ENCODE data around the gene CLUH. TPM values are rescaled to one million over a fixed set of nuclear protein-coding genes. Genes with fewer than 3 reads are reported as not detected.

CLUH gene
- total RNA-seq, 2 experiments from 2014 or later, result 34.4 to 34.8 TPM

GRCh38 chr17:2685696-2686095, 25.9 kb downstream of the CLUH start:
- Mint-ChIP-seq H3K27me3 (no peaks in the 10 kb centered on the region), H3K9me3 (no peaks in the 10 kb centered on the region), H3K4me3 (no peak overlapping the region), H3K27ac (no peak overlapping the region), H3K4me1 (ENCODE audit: low read depth) (peaks cover 11% of the 10 kb centered on the region), H3K36me3 (ENCODE audit: low read depth) (peaks cover 39% of the 10 kb centered on the region)
- intact Hi-C loops (cut with DNase I, micrococcal nuclease), result loop anchor here in 1 of 2 experiments (10.0 kb wide), 1 partner anchor 301 kb away; no protein-coding TSS in a partner anchor
- Histone ChIP-seq H3K27me3 (ENCODE audit: control insufficient read depth in 1 of 2, insufficient read depth in 2 of 2, low read length in 2 of 2) (no peaks in the 10 kb centered on the region), H3K4me1 (ENCODE audit: insufficient read depth, low read length) (peaks cover 29% of the 10 kb centered on the region), H3K4me3 (ENCODE audit: low read length) (no peak overlapping the region), H3K9me3 (ENCODE audit: control insufficient read depth in 1 of 2, insufficient read depth in 1 of 2, low read length in 2 of 2) (no peaks in the 10 kb centered on the region), H3K27ac (ENCODE audit: low read depth in 1 of 2, low read length in 2 of 2) (no peak overlapping the region), H3K36me3 (ENCODE audit: insufficient read depth, low read length) (peaks cover 41% of the 10 kb centered on the region)
- TF ChIP-seq, protein P1, sequence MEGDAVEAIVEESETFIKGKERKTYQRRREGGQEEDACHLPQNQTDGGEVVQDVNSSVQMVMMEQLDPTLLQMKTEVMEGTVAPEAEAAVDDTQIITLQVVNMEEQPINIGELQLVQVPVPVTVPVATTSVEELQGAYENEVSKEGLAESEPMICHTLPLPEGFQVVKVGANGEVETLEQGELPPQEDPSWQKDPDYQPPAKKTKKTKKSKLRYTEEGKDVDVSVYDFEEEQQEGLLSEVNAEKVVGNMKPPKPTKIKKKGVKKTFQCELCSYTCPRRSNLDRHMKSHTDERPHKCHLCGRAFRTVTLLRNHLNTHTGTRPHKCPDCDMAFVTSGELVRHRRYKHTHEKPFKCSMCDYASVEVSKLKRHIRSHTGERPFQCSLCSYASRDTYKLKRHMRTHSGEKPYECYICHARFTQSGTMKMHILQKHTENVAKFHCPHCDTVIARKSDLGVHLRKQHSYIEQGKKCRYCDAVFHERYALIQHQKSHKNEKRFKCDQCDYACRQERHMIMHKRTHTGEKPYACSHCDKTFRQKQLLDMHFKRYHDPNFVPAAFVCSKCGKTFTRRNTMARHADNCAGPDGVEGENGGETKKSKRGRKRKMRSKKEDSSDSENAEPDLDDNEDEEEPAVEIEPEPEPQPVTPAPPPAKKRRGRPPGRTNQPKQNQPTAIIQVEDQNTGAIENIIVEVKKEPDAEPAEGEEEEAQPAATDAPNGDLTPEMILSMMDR (IDR thresholded peaks at IDR 0.05), result no peak
- ATAC-seq (ENCODE audit: poor library complexity) (no peak), DNase-seq (peak in 1 of 14 experiments; percentile 17)
- ChIA-PET POLR2A (no interaction called here), CTCF (interaction anchor here (1.3 kb wide), 1 partner anchor 10 kb away, joined by 3 read pairs; no protein-coding TSS in a partner anchor)

DNA sequence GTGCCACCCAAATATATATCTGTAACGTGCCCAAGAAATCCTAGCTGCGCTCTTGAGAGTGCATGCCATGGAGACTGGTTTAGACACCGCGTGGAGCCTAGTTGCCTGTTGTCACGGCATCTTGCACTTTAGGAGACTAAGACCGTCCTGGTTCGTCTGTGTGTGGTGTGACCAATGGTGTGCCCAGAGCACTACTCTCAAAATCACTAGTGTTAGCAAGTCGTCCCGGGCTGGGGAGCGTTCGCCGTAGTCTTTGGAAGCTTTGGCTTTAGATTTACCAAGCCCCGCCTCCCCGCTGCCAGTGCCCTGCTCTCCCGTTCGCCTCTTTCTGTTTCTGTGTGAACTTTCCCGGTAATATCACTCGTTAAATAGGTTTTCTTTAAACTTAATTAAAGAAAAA, 27.0 kb downstream of the CLUH start:
- no peaks in the 10 kb centered on the region for H3K27me3 Mint-ChIP-seq
- H3K4me1 Mint-ChIP-seq (ENCODE audit: low read depth), result peaks cover 11% of the 10 kb centered on the region
- no peaks in the 10 kb centered on the region for H3K9me3 ChIP-seq (ENCODE audit: control insufficient read depth in 1 of 2, insufficient read depth in 1 of 2, low read length in 2 of 2)
- peak in 1 of 14 experiments; percentile 17 for DNase-seq
- ATAC-seq (ENCODE audit: poor library complexity), result no peak
- TF ChIP-seq, protein P1 (IDR thresholded peaks at IDR 0.05), result no peak
- CTCF ChIA-PET, result interaction anchor here (1.3 kb wide), 1 partner anchor 9 kb away, joined by 3 read pairs; no protein-coding TSS in a partner anchor
- POLR2A ChIA-PET, result interaction anchor here (1.0 kb wide), 1 partner anchor 10 kb away, joined by 3 read pairs; no protein-coding TSS in a partner anchor
- H3K4me3 Mint-ChIP-seq, result peak overlapping the region; percentile 25
- H3K27me3 ChIP-seq (ENCODE audit: control insufficient read depth in 1 of 2, insufficient read depth in 2 of 2, low read length in 2 of 2), result no peaks in the 10 kb centered on the region
- peaks cover 51% of the 10 kb centered on the region for H3K36me3 Mint-ChIP-seq (ENCODE audit: low read depth)
- H3K9me3 Mint-ChIP-seq, result no peaks in the 10 kb centered on the region
- peaks cover 49% of the 10 kb centered on the region for H3K36me3 ChIP-seq (ENCODE audit: insufficient read depth, low read length)
- no peak overlapping the region for H3K4me3 ChIP-seq (ENCODE audit: low read length)
- H3K27ac Mint-ChIP-seq, result peak overlapping the region; percentile 24
- peaks cover 17% of the 10 kb centered on the region for H3K4me1 ChIP-seq (ENCODE audit: insufficient read depth, low read length)
- intact Hi-C loops (cut with DNase I, micrococcal nuclease), result loop anchor here in 1 of 2 experiments (10.0 kb wide), 1 partner anchor 300 kb away; no protein-coding TSS in a partner anchor
- H3K27ac ChIP-seq (ENCODE audit: low read depth in 1 of 2, low read length in 2 of 2), result no peak overlapping the region

DNA sequence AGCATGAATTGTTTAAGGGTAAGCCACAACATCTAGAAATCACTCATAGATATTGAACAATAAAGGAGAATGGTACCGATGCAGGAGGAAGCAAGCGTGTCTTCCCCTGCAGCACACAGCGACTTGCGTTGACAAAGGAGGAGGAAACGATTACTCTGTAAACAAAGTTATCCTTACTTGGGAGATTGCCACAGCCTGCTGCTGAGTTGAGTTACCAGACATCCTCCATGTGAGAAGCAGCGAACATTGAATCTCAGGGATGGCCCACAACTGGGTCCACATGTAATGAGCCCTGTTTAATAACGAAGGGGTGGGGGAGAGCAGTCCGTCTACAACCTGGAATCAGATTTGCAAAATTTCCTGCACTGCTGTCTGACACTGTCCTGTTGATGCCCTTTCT, 27.7 kb downstream of the CLUH start:
- Histone ChIP-seq H3K9me3 (ENCODE audit: control insufficient read depth in 1 of 2, insufficient read depth in 1 of 2, low read length in 2 of 2) (no peaks in the 10 kb centered on the region), H3K27ac (ENCODE audit: low read depth in 1 of 2, low read length in 2 of 2) (no peak overlapping the region), H3K4me1 (ENCODE audit: insufficient read depth, low read length) (peaks cover 11% of the 10 kb centered on the region), H3K27me3 (ENCODE audit: control insufficient read depth in 1 of 2, insufficient read depth in 2 of 2, low read length in 2 of 2) (no peaks in the 10 kb centered on the region), H3K36me3 (ENCODE audit: insufficient read depth, low read length) (peaks cover 53% of the 10 kb centered on the region), H3K4me3 (ENCODE audit: low read length) (no peak overlapping the region)
- ATAC-seq (ENCODE audit: poor library complexity), result no peak
- Mint-ChIP-seq H3K36me3 (ENCODE audit: low read depth) (peaks cover 57% of the 10 kb centered on the region), H3K9me3 (no peaks in the 10 kb centered on the region), H3K27me3 (no peaks in the 10 kb centered on the region), H3K4me1 (ENCODE audit: low read depth) (peaks cover 5% of the 10 kb centered on the region), H3K4me3 (no peak overlapping the region), H3K27ac (peak overlapping the region; percentile 24)
- intact Hi-C loops (cut with DNase I, micrococcal nuclease), result loop anchor here in 1 of 2 experiments (10.0 kb wide), 1 partner anchor 299 kb away; no protein-coding TSS in a partner anchor
- CTCF ChIA-PET, result no interaction called here
- TF ChIP-seq, protein P1 (IDR thresholded peaks at IDR 0.05), result no peak
- no peak for DNase-seq
- POLR2A ChIA-PET, result no interaction called here

Measured in CD4-positive, alpha-beta T cell (primary cell).